Right kidney (tissue), 9 donors: Measurements from ENCODE around the gene PDCD2.
A peak's percentile ranks its signal among the peaks of the same experiment; 100 is the strongest.
"Not testable (repeated sequence)": the region's sequence is repeated elsewhere in the genome, so short reads cannot be mapped to it uniquely, and the experiment has no call there.

Experiments
- DNase-seq: peaks from one replicate; pipeline ENCODE4 v3.0.0-alpha.2; 2016
- long read RNA-seq, 8 donors: transcript quantifications; one replicate each; lab custom pipeline, GENCODE V29; 2026

The PDCD2 gene
- long read RNA-seq, donor 1, transcript PDCD2-208 (6 exons, 3,378 nt), result major isoform, 23 of 49 reads
- long read RNA-seq, donor 1, transcript PDCD2-204 (3 exons, 2,657 nt), result minor isoform, 8 of 49 reads
- long read RNA-seq, donor 1, partial matches to known transcripts, result 11 of 49 reads
- long read RNA-seq, donor 1, other reads (novel, unspliced or antisense), result 0 of 49 reads
- long read RNA-seq, donor 2, transcript PDCD2-208 (6 exons, 3,378 nt), result major isoform, 13 of 21 reads
- long read RNA-seq, donor 2, partial matches to known transcripts, result 0 of 21 reads
- long read RNA-seq, donor 2, other reads (novel, unspliced or antisense), result 0 of 21 reads
- long read RNA-seq, donor 3, transcript PDCD2-208 (6 exons, 3,378 nt), result major isoform, 7 of 15 reads
- long read RNA-seq, donor 3, partial matches to known transcripts, result 0 of 15 reads
- long read RNA-seq, donor 3, other reads (novel, unspliced or antisense), result 0 of 15 reads
- long read RNA-seq, donor 4, transcript PDCD2-208 (6 exons, 3,378 nt), result major isoform, 8 of 20 reads
- long read RNA-seq, donor 4, partial matches to known transcripts, result 0 of 20 reads
- long read RNA-seq, donor 4, other reads (novel, unspliced or antisense), result 0 of 20 reads
- long read RNA-seq, donor 5, transcript PDCD2-208 (6 exons, 3,378 nt), result major isoform, 19 of 33 reads
- long read RNA-seq, donor 5, partial matches to known transcripts, result 0 of 33 reads
- long read RNA-seq, donor 5, other reads (novel, unspliced or antisense), result 0 of 33 reads
- long read RNA-seq, donor 6, transcript PDCD2-204 (3 exons, 2,657 nt), result minor isoform, 6 of 46 reads
- long read RNA-seq, donor 6, transcript PDCD2-215 (4 exons, 1,287 nt), result minor isoform, 11 of 46 reads
- long read RNA-seq, donor 6, transcript PDCD2-208 (6 exons, 3,378 nt), result major isoform, 16 of 46 reads
- long read RNA-seq, donor 6, partial matches to known transcripts, result 5 of 46 reads
- long read RNA-seq, donor 6, other reads (novel, unspliced or antisense), result 0 of 46 reads
- long read RNA-seq, donor 7, transcript PDCD2-215 (4 exons, 1,287 nt), result minor isoform, 7 of 45 reads
- long read RNA-seq, donor 7, transcript PDCD2-209 (6 exons, 1,082 nt), result minor isoform, 5 of 45 reads
- long read RNA-seq, donor 7, transcript PDCD2-204 (3 exons, 2,657 nt), result minor isoform, 6 of 45 reads
- long read RNA-seq, donor 7, transcript PDCD2-208 (6 exons, 3,378 nt), result major isoform, 14 of 45 reads
- long read RNA-seq, donor 7, partial matches to known transcripts, result 5 of 45 reads
- long read RNA-seq, donor 7, other reads (novel, unspliced or antisense), result 0 of 45 reads
- long read RNA-seq, donor 8, transcript PDCD2-208 (6 exons, 3,378 nt), result major isoform, 13 of 32 reads
- long read RNA-seq, donor 8, partial matches to known transcripts, result 8 of 32 reads
- long read RNA-seq, donor 8, other reads (novel, unspliced or antisense), result 0 of 32 reads

- peak; percentile 85 for DNase-seq
Measured at GRCh38 chr6:170584181-170584953, at the start of gene PDCD2. Gene PDCD2 (minus strand): TSS chr6:170584637. CDS start chr6:170584581, 56 bp downstream.

- DNase-seq, result not testable (repeated sequence)
Measured at GRCh38 chr6:170616020-170616554, 31.6 kb upstream of the PDCD2 start.

- DNase-seq, result not testable (repeated sequence)
Measured at GRCh38 chr6:170612256-170612804, 27.9 kb upstream of the PDCD2 start.

- not testable (repeated sequence) for DNase-seq
Measured at GRCh38 chr6:170609225-170609624, 24.8 kb upstream of the PDCD2 start.

GRCh38 chr6:170605574-170606259, 21.3 kb upstream of the PDCD2 start:
- DNase-seq, result no peak

GRCh38 chr6:170597278-170597677, 12.8 kb upstream of the PDCD2 start:
- DNase-seq, result no peak

- no peak for DNase-seq
Measured at GRCh38 chr6:170596426-170596825, 12.0 kb upstream of the PDCD2 start.

GRCh38 chr6:170590725-170591124, 6.3 kb upstream of the PDCD2 start:
- DNase-seq, result no peak

GRCh38 chr6:170584954-170585498, 589 bp upstream of the PDCD2 start:
- no peak for DNase-seq

GRCh38 chr6:170583756-170584180, 669 bp downstream of the PDCD2 start:
- DNase-seq, result no peak

- no peak for DNase-seq
Measured at GRCh38 chr6:170578909-170579308, 5.5 kb downstream of the PDCD2 start.

- DNase-seq, result no peak
Measured at GRCh38 chr6:170575250-170575649, 9.2 kb downstream of the PDCD2 start.

GRCh38 chr6:170572704-170573466, 11.6 kb downstream of the PDCD2 start:
- no peak for DNase-seq

GRCh38 chr6:170564936-170565530, 19.4 kb downstream of the PDCD2 start:
- DNase-seq, result no peak

- no peak for DNase-seq
Measured at GRCh38 chr6:170561555-170561954, 22.9 kb downstream of the PDCD2 start.

GRCh38 chr6:170555305-170555704, 29.1 kb downstream of the PDCD2 start:
- DNase-seq, result no peak

GRCh38 chr6:170554796-170555137, 29.7 kb downstream of the PDCD2 start:
- no peak for DNase-seq

- peak; percentile 91 for DNase-seq
Measured at GRCh38 chr6:170554013-170554795, 30.2 kb downstream of the PDCD2 start, which contains the start of gene TBP. Gene TBP (plus strand): TSS chr6:170554369. CDS start chr6:170557030, 2,661 bp downstream.
